PC-3 (cell line): Measurements from ENCODE around the gene MAB21L4. TPM values are rescaled to one million over a fixed set of nuclear protein-coding genes. Genes with fewer than 3 reads are reported as not detected.

Experiments
- ATAC-seq: fragments of 200-7000 bp; cut with Tn5 transposase; 2 replicates; pipeline ENCODE4 v1.9.1; 2020; ENCODE audit warnings: mild to moderate bottlenecking, moderate library complexity
- BruUV-seq: library from RNA; stranded (reverse); fragments of 400-500 nt; replicated peaks from 2 replicates; lab custom pipeline; 2021; lab: Mats Ljungman, UMichigan
- CTCF ChIA-PET: fragments of 300-600 bp; sonication (Branson Sonifier 250); formaldehyde crosslinking; loops from one replicate; lab custom pipeline; 2022; ENCODE audit warnings: antibody characterized with exemption; lab: Charles Lee
- POLR2A ChIA-PET: fragments of 300-600 bp; sonication (Branson Sonifier 250); formaldehyde crosslinking; loops from one replicate; lab custom pipeline; 2022; ENCODE audit warnings: antibody characterized with exemption; ENCODE audit not compliant: unreplicated experiment; lab: Charles Lee
- DNase-seq: peaks from one replicate; pipeline ENCODE4 v3.0.0-alpha.2; 2015
- H2AFZ ChIP-seq: fragments of 300-600 bp; sonication (generic); 2 replicates; pipeline ENCODE4 v1.6.0; 2016; ENCODE audit warnings: antibody characterized with exemption, low read length
- H3F3A ChIP-seq: fragments of 300-600 bp; sonication (generic); one replicate; pipeline ENCODE4 v1.6.0; 2017; ENCODE audit warnings: antibody characterized with exemption, low read length, control low read depth, mild to moderate bottlenecking; ENCODE audit not compliant: unreplicated experiment
- H3K27ac ChIP-seq: fragments of 300-600 bp; sonication (generic); 2 replicates; pipeline ENCODE4 v1.5.1; 2016; ENCODE audit warnings: mild to moderate bottlenecking, low read length
- H3K27me3 ChIP-seq: fragments of 300-600 bp; sonication (generic); 2 replicates; pipeline ENCODE4 v1.6.1; 2016; ENCODE audit warnings: low read length, mixed read lengths
- H3K36me3 ChIP-seq: fragments of 300-600 bp; sonication (generic); 2 replicates; pipeline ENCODE4 v1.6.1; 2016; ENCODE audit warnings: low read depth, mixed run types, low read length, mixed read lengths
- H3K4me1 ChIP-seq: fragments of 300-600 bp; sonication (generic); 2 replicates; pipeline ENCODE4 v1.5.1; 2016; ENCODE audit warnings: low read length; ENCODE audit not compliant: insufficient read depth
- H3K4me2 ChIP-seq: fragments of 300-600 bp; sonication (generic); 2 replicates; pipeline ENCODE4 v1.6.0; 2016; ENCODE audit warnings: low read length
- H3K4me3 ChIP-seq: fragments of 300-600 bp; sonication (generic); 2 replicates; pipeline ENCODE4 v1.5.1; 2016; ENCODE audit warnings: mild to moderate bottlenecking, low read length, mixed read lengths
- H3K79me2 ChIP-seq: fragments of 300-600 bp; sonication (generic); 2 replicates; pipeline ENCODE4 v1.6.1; 2017; ENCODE audit warnings: low read length, mixed read lengths
- H3K9ac ChIP-seq: fragments of 300-600 bp; sonication (generic); 2 replicates; pipeline ENCODE4 v1.6.0; 2016; ENCODE audit warnings: mild to moderate bottlenecking, low read length
- H3K9me2 ChIP-seq: fragments of 300-600 bp; sonication (generic); replicated peaks from 2 replicates; pipeline ENCODE4 v1.6.1; 2016; ENCODE audit warnings: mixed run types, low read length, mixed read lengths
- H3K9me3 ChIP-seq: fragments of 300-600 bp; sonication (generic); 2 replicates; pipeline ENCODE4 v1.6.1; 2016; ENCODE audit warnings: low read length, mixed read lengths
- H4K20me1 ChIP-seq: fragments of 300-600 bp; sonication (generic); 2 replicates; pipeline ENCODE4 v1.6.1; 2016; ENCODE audit warnings: low read length, mixed read lengths
- EZH2 ChIP-seq: fragments of 300-600 bp; sonication (generic); IDR thresholded peaks from one replicate; pipeline ENCODE4 v1.6.1; 2017; ENCODE audit warnings: antibody characterized with exemption, mild to moderate bottlenecking, low read length; ENCODE audit not compliant: unreplicated experiment
- EZH2phosphoT487 ChIP-seq: fragments of 300-600 bp; sonication (generic); IDR thresholded peaks from 2 replicates; pipeline ENCODE4 v1.6.1; 2018; ENCODE audit warnings: mild to moderate bottlenecking, antibody characterized with exemption, low read length, borderline replicate concordance
- intact Hi-C: fragments of 100-400 bp; cut with micrococcal nuclease; formaldehyde crosslinking; loops from 2 replicates; pipeline ENCODE4 v1.9.0; 2023
- total RNA-seq: library from RNA; depleted of rRNA; stranded (reverse); fragments of >200 nt; gene quantifications from 2 replicates; pipeline ENCODE4 v1.2.3, GENCODE V29; 2014
- TF ChIP-seq, protein P1 (sequence below): fragments of 300-600 bp; sonication (generic); conservative IDR thresholded peaks from 2 replicates; pipeline ENCODE4 v1.5.1; 2017; ENCODE audit warnings: antibody characterized with exemption, low read depth, mild to moderate bottlenecking, low read length

MAB21L4 gene
- total RNA-seq, 1 experiment from 2014 or later = 1.0 TPM

DNA sequence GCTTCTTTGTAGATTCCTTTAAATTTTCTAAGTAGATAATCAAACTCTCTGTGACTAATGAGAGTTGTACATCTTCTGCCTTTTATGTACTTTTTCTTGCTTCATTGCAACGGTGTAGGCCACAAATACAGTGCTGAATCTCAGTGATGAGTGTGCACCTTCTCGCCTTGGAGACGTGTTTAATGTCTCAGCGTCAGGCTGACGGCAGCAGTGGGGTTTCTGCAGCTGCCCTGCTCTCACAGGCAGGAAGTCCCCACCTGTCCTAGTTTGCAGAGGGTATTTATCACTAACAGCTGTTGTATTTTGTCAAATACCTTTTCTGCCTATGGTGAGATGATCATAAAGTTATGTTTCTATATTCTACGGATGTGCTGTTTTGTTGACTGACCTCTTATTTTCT is 14.0 kb downstream of the MAB21L4 start:
- Histone ChIP-seq H3K36me3 (no peaks in the 10 kb centered on the region), H3K9me2 (no peaks in the 10 kb centered on the region), H2AFZ (no peak overlapping the region), H3K9ac (no peak overlapping the region), H3K4me2 (no peak overlapping the region), H3K4me3 (no peak overlapping the region), H3F3A (no peaks in the 10 kb centered on the region), H4K20me1 (no peaks in the 10 kb centered on the region), H3K79me2 (no peaks in the 10 kb centered on the region), H3K4me1 (no peaks in the 10 kb centered on the region), H3K27me3 (peaks cover 15% of the 10 kb centered on the region; the same call in 1 of the 2 replicates), H3K27ac (no peak overlapping the region), H3K9me3 (peaks cover 3% of the 10 kb centered on the region; the same call in 1 of the 2 replicates)
- POLR2A ChIA-PET = no interaction called here
- CTCF ChIA-PET = interaction anchor here (0.6 kb wide), 1 partner anchor 12 kb away, joined by 3 read pairs; no protein-coding TSS in a partner anchor
- TF ChIP-seq EZH2phosphoT487 = no peak
- TF ChIP-seq, protein P1, sequence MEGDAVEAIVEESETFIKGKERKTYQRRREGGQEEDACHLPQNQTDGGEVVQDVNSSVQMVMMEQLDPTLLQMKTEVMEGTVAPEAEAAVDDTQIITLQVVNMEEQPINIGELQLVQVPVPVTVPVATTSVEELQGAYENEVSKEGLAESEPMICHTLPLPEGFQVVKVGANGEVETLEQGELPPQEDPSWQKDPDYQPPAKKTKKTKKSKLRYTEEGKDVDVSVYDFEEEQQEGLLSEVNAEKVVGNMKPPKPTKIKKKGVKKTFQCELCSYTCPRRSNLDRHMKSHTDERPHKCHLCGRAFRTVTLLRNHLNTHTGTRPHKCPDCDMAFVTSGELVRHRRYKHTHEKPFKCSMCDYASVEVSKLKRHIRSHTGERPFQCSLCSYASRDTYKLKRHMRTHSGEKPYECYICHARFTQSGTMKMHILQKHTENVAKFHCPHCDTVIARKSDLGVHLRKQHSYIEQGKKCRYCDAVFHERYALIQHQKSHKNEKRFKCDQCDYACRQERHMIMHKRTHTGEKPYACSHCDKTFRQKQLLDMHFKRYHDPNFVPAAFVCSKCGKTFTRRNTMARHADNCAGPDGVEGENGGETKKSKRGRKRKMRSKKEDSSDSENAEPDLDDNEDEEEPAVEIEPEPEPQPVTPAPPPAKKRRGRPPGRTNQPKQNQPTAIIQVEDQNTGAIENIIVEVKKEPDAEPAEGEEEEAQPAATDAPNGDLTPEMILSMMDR = no peak
- no peak for TF ChIP-seq EZH2
- intact Hi-C loops = no loop called here
- no TSS peak for BruUV-seq
- no peak for DNase-seq
- ATAC-seq = no peak

DNA sequence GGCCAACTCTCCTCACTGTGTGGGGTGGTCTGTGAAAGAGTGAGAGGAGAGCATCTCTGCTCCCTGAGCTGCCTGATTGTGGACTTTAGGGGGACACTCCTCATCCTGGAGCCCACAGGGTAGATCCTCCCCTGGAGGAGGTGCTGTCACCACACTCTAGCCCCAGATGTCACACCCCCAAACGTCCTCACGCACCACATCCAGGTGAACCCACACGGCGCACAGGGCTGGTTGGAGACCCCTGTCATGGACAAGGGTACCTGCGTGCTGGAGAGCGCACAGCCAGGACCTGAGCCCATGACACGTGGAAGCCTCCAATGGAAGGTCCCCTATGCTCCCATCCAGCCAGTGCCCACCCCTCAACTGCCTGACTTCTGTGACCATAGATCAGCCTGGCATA is 16.9 kb downstream of the MAB21L4 start:
- ChIA-PET CTCF (no interaction called here), POLR2A (no interaction called here)
- Histone ChIP-seq H3K79me2 (no peaks in the 10 kb centered on the region), H3K9me3 (peaks cover 3% of the 10 kb centered on the region; the same call in 1 of the 2 replicates), H3K4me2 (no peak overlapping the region), H3K36me3 (no peaks in the 10 kb centered on the region), H2AFZ (no peak overlapping the region), H3K27ac (no peak overlapping the region), H3K9me2 (no peaks in the 10 kb centered on the region), H3K4me3 (no peak overlapping the region), H3K9ac (no peak overlapping the region), H3K27me3 (peaks cover 15% of the 10 kb centered on the region; the same call in 1 of the 2 replicates), H3K4me1 (no peaks in the 10 kb centered on the region), H3F3A (no peaks in the 10 kb centered on the region), H4K20me1 (no peaks in the 10 kb centered on the region)
- no peak for DNase-seq
- TF ChIP-seq, protein P1 = no peak
- TF ChIP-seq EZH2 (no peak), EZH2phosphoT487 (no peak)
- no TSS peak for BruUV-seq
- intact Hi-C loops = no loop called here
- no peak for ATAC-seq

DNA sequence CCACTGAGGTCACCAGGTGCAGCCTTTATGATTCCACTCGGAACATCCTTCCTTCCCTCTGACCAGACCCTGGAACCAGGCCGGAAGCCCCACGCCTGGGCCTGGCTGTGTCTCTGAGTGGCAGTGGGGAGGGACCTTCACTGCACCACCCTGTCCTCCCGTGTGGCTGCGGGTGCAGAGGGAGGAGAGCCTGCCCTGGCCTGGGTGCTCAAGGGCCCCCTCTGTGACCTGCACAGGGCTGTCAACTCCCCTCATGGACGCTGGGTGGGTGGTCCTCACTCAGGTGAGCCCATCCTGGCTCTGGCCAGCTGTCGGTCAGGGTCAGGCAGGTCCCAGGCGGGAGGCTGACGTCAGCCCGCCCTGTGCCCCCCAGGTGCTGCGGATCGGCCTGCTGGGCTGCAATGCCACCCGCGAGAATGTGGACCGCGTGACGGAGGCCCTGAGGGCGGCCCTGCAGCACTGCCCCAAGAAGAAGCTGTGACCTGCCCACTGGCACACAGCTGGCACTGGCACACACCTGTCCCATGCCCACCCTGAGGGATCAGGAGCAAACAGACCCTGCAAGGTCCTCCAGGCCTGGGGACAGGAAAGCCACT is 17.5 kb downstream of the MAB21L4 start:
- Histone ChIP-seq H3K4me1 (no peaks in the 10 kb centered on the region), H3K4me2 (no peak overlapping the region), H3K36me3 (no peaks in the 10 kb centered on the region), H4K20me1 (no peaks in the 10 kb centered on the region), H2AFZ (no peak overlapping the region), H3K79me2 (no peaks in the 10 kb centered on the region), H3F3A (no peaks in the 10 kb centered on the region), H3K27ac (no peak overlapping the region), H3K4me3 (no peak overlapping the region), H3K9me2 (no peaks in the 10 kb centered on the region), H3K9ac (no peak overlapping the region), H3K9me3 (peaks cover 3% of the 10 kb centered on the region; the same call in 1 of the 2 replicates), H3K27me3 (peaks cover 15% of the 10 kb centered on the region; the same call in 1 of the 2 replicates)
- POLR2A ChIA-PET = no interaction called here
- DNase-seq = no peak
- intact Hi-C loops = no loop called here
- no peak for ATAC-seq
- no peak for TF ChIP-seq EZH2phosphoT487
- TF ChIP-seq, protein P1 = no peak
- CTCF ChIA-PET = no interaction called here
- no TSS peak for BruUV-seq
